Measurements from ENCODE around the gene SLC25A14.
"Not testable (repeated sequence)": the region's sequence is repeated elsewhere in the genome, so short reads cannot be mapped to it uniquely, and the experiment has no call there.

Gene SLC25A14

DNA sequence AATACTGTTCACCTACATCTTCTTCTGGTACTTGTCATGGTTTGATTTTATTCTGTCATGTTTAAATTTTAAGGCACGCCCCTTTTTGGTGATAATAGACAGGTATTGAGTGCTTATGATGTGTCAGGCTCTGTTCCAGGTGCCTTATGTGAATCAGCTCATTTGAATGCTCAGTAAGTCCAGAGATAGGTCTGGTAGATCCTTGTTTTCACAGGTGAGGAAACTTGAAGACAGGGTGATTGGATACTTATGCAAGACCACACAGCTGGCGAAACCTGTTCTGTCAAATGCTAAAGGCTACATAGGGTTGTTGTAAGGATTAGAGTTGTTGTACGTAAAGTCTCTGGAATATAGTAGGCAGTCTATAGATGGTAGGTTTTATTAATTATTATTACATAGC lies 9.6 kb upstream of the SLC25A14 start:
- H3K36me3 ChIP-seq: no peaks in the 10 kb centered on the region
- H3K9me3 ChIP-seq: no peaks in the 10 kb centered on the region
- no peak overlapping the region for H3K27ac ChIP-seq
- H3K4me3 ChIP-seq (ENCODE audit: low read depth in 1 of 2, low read length in 1 of 2): no peak overlapping the region
- no peaks in the 10 kb centered on the region for H3K4me1 ChIP-seq (ENCODE audit: control insufficient read depth in 1 of 2, insufficient read depth in 1 of 2, low read depth in 1 of 2, low read length in 1 of 2)
- peaks cover 23% of the 10 kb centered on the region for H3K27me3 ChIP-seq
- TF ChIP-seq CTCF (IDR thresholded peaks at IDR 0.05): no peak

DNA sequence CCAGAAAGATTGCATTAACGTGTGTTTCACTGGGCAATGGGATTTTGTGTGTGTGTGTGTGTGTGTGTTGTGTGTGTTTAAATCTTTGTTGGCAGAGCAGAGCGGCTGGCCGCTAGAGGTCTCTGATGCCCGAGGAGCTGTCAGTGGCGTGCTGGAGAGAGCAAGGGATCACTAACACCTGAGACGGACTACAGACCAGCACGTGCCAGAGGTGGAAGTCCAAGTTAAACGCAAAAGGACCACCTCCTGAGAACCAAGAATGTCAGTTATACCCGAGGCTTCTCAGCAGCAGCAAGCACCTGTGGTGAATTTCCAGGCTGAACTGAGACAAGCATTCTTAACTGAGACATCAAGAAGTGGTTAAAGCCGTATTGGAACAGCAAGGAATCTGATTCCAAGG lies 9.0 kb upstream of the SLC25A14 start:
- no peak overlapping the region for H3K27ac ChIP-seq
- H3K36me3 ChIP-seq: no peaks in the 10 kb centered on the region
- H3K9me3 ChIP-seq: no peaks in the 10 kb centered on the region
- H3K27me3 ChIP-seq: peaks cover 23% of the 10 kb centered on the region
- TF ChIP-seq CTCF (IDR thresholded peaks at IDR 0.05): no peak
- H3K4me1 ChIP-seq (ENCODE audit: control insufficient read depth in 1 of 2, insufficient read depth in 1 of 2, low read depth in 1 of 2, low read length in 1 of 2): no peaks in the 10 kb centered on the region
- H3K4me3 ChIP-seq (ENCODE audit: low read depth in 1 of 2, low read length in 1 of 2): no peak overlapping the region

GRCh38 chrX:130336531-130336930 lies 3.2 kb upstream of the SLC25A14 start:
- Histone ChIP-seq H3K27ac (no peak overlapping the region), H3K4me1 (ENCODE audit: control insufficient read depth in 1 of 2, insufficient read depth in 1 of 2, low read depth in 1 of 2, low read length in 1 of 2) (peaks cover 4 to 11% of the 10 kb centered on the region in 2 experiments), H3K27me3 (no peaks in the 10 kb centered on the region), H3K36me3 (no peaks in the 10 kb centered on the region), H3K4me3 (ENCODE audit: low read depth in 1 of 2, low read length in 1 of 2) (no peak overlapping the region), H3K9me3 (no peaks in the 10 kb centered on the region)
- TF ChIP-seq CTCF (IDR thresholded peaks at IDR 0.05): no peak

- H3K27ac ChIP-seq, H3K36me3 ChIP-seq, H3K9me3 ChIP-seq, H3K27me3 ChIP-seq: not testable (repeated sequence)
- Histone ChIP-seq H3K4me1 (ENCODE audit: control insufficient read depth in 1 of 2, insufficient read depth in 1 of 2, low read depth in 1 of 2, low read length in 1 of 2) (peaks cover 4 to 11% of the 10 kb centered on the region in 2 experiments), H3K4me3 (ENCODE audit: low read depth in 1 of 2, low read length in 1 of 2) (peak overlapping the region in 1 of 2 experiments; percentile 67)
Observed at GRCh38 chrX:130338869-130339268, 850 bp upstream of the SLC25A14 start.

DNA sequence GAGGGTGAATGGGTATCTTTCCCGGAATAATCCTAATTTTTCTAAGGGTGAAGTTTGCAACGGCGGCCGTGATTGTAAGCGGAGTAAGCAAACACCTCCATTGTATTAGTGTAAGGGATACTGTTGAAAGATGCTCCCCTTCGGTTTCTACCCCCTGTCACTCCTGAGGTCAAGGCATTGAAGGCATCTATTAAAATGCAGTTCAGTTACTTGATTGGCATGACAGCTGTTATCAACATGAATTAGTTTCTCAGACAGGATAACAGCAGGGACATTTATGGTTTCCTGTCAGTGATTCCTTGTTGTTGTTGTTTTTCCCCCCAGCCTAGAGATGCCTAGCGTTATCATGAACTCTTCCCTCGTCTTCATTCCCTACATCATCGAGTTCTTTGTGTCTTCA lies 552 bp downstream of the SLC25A14 start:
- no peak for TF ChIP-seq CTCF (IDR thresholded peaks at IDR 0.05)
- H3K27me3 ChIP-seq: no peaks in the 10 kb centered on the region
- no peaks in the 10 kb centered on the region for H3K9me3 ChIP-seq
- peaks cover 4 to 11% of the 10 kb centered on the region in 2 experiments for H3K4me1 ChIP-seq (ENCODE audit: control insufficient read depth in 1 of 2, insufficient read depth in 1 of 2, low read depth in 1 of 2, low read length in 1 of 2)
- H3K4me3 ChIP-seq (ENCODE audit: low read depth in 1 of 2, low read length in 1 of 2): peak overlapping the region; percentile 67 to 80
- no peaks in the 10 kb centered on the region for H3K36me3 ChIP-seq
- peak overlapping the region; percentile 69 for H3K27ac ChIP-seq

- TF ChIP-seq CTCF (IDR thresholded peaks at IDR 0.05): no peak
- Histone ChIP-seq H3K27ac (no peak overlapping the region), H3K27me3 (no peaks in the 10 kb centered on the region), H3K36me3 (no peaks in the 10 kb centered on the region), H3K4me3 (ENCODE audit: low read depth in 1 of 2, low read length in 1 of 2) (no peak overlapping the region), H3K9me3 (no peaks in the 10 kb centered on the region), H3K4me1 (ENCODE audit: control insufficient read depth in 1 of 2, insufficient read depth in 1 of 2, low read depth in 1 of 2, low read length in 1 of 2) (peaks cover 4 to 11% of the 10 kb centered on the region in 2 experiments)
Observed at GRCh38 chrX:130343411-130343810, 3.7 kb downstream of the SLC25A14 start.

Data from neutrophil (primary cell).